H1 (cell line): Measurements from ENCODE around the gene CACNB2. TPM values are rescaled to one million over a fixed set of nuclear protein-coding genes. Genes with fewer than 3 reads are reported as not detected.

Source experiments
- CTCF ChIA-PET: fragments of 300-600 bp; sonication (Branson Sonifier 250); formaldehyde crosslinking; loops from one replicate; lab custom pipeline; 2021; ENCODE audit not compliant: partially characterized antibody; lab: Charles Lee
- POLR2A ChIA-PET: fragments of 300-600 bp; sonication (Branson Sonifier 250); formaldehyde crosslinking; loops from one replicate; lab custom pipeline; 2021; ENCODE audit warnings: inconsistent platforms; ENCODE audit not compliant: partially characterized antibody; lab: Charles Lee
- DNase-seq, 2 experiments: peaks; one replicate each; pipeline versions ENCODE4 v3.0.0 to v3.0.0-alpha.2; 2010 to 2022; ENCODE audit warnings: low spot score in 2 of 2, low read depth in 1 of 2, mixed read lengths in 1 of 2
- FAIRE-seq: peaks from 2 replicates; lab custom pipeline; 2011; peaks lifted over from hg19 to GRCh38; lab: Jason Lieb, UNC
- H2AFZ ChIP-seq: 2 replicates; pipeline ENCODE4 v1.8.1; 2012; ENCODE audit warnings: low read length, inconsistent platforms
- H2AK5ac ChIP-seq: 2 replicates; pipeline ENCODE4 v1.6.1; 2013; ENCODE audit warnings: low read depth, low read length
- H2BK120ac ChIP-seq: replicated peaks from 2 replicates; pipeline ENCODE3; 2013; ENCODE audit warnings: low read depth, low read length, inconsistent platforms
- H2BK12ac ChIP-seq: 2 replicates; pipeline ENCODE4 v1.6.1; 2013; ENCODE audit warnings: low read depth, low read length
- H2BK15ac ChIP-seq: 2 replicates; pipeline ENCODE4 v1.6.1; 2013; ENCODE audit warnings: low read length
- H2BK20ac ChIP-seq: 2 replicates; pipeline ENCODE4 v1.6.1; 2013; ENCODE audit warnings: low read length
- H2BK5ac ChIP-seq: 2 replicates; pipeline ENCODE4 v1.6.1; 2013; ENCODE audit warnings: low read depth, low read length
- H3K14ac ChIP-seq: 2 replicates; pipeline ENCODE4 v1.6.1; 2013; ENCODE audit warnings: inconsistent platforms; ENCODE audit not compliant: insufficient read length
- H3K18ac ChIP-seq: 2 replicates; pipeline ENCODE4 v1.6.1; 2013; ENCODE audit warnings: low read length; ENCODE audit errors: extremely low read depth
- H3K23ac ChIP-seq: 2 replicates; pipeline ENCODE4 v1.6.1; 2013; ENCODE audit warnings: inconsistent platforms; ENCODE audit not compliant: insufficient read length
- H3K23me2 ChIP-seq: 2 replicates; pipeline ENCODE4 v1.6.1; 2013; ENCODE audit warnings: low read depth, low read length
- H3K27ac ChIP-seq: 2 replicates; pipeline ENCODE4 v1.6.1; 2011; ENCODE audit warnings: low read depth, low read length, inconsistent platforms
- H3K27me3 ChIP-seq, 4 experiments: replicated peaks in 1 of 4; 1 replicate in 1 of 4; 2 replicates in 3 of 4; pipeline versions ENCODE4 v1.6.1 to v1.8.1; 2011 to 2013; ENCODE audit warnings: low read length in 3 of 4, mild to moderate bottlenecking in 3 of 4, inconsistent platforms in 2 of 4, mixed read lengths in 2 of 4, moderate library complexity in 1 of 4; ENCODE audit not compliant: control insufficient read depth in 3 of 4, insufficient read depth in 3 of 4; ENCODE audit errors: extremely low read depth in 1 of 4
- H3K36me3 ChIP-seq, 4 experiments: 2 replicates each; pipeline versions ENCODE4 v1.6.1 to v1.8.1; 2011 to 2013; ENCODE audit warnings: mild to moderate bottlenecking in 4 of 4, low read length in 3 of 4, moderate library complexity in 2 of 4, control low read depth in 1 of 4, inconsistent platforms in 1 of 4; ENCODE audit not compliant: insufficient read depth in 4 of 4, control insufficient read depth in 2 of 4
- H3K4ac ChIP-seq: replicated peaks from 2 replicates; pipeline ENCODE3; 2013; ENCODE audit warnings: low read length, low read depth, mixed read lengths, inconsistent platforms; ENCODE audit not compliant: insufficient read length
- H3K4me1 ChIP-seq, 4 experiments: replicated peaks in 1 of 4; 1 replicate in 1 of 4; 2 replicates in 3 of 4; pipeline versions ENCODE4 v1.6.1 to v1.8.1; 2011 to 2013; ENCODE audit warnings: low read length in 3 of 4, inconsistent platforms in 2 of 4, mixed read lengths in 1 of 4; ENCODE audit not compliant: insufficient read depth in 4 of 4, control insufficient read depth in 3 of 4
- H3K4me2 ChIP-seq, 2 experiments: 2 replicates each; pipeline versions ENCODE4 v1.6.1 to v1.8.1; 2011 to 2013; ENCODE audit warnings: low read depth in 2 of 2, low read length in 2 of 2, control low read depth in 1 of 2, inconsistent platforms in 1 of 2, mild to moderate bottlenecking in 1 of 2; ENCODE audit not compliant: insufficient read depth in 1 of 2
- H3K4me3 ChIP-seq, 4 experiments: fragments of 200-600, 300-600 bp in 1 of 4; sonication (generic), shearing (Covaris generic), sonication (Bioruptor Twin) in 1 of 4; 2 replicates each; pipeline versions ENCODE4 v1.5.1 to v1.8.1; 2011 to 2016; ENCODE audit warnings: low read length in 4 of 4, low read depth in 3 of 4, control low read depth in 2 of 4, inconsistent platforms in 2 of 4, mild to moderate bottlenecking in 2 of 4, mixed read lengths in 1 of 4, moderate library complexity in 1 of 4; ENCODE audit not compliant: insufficient read depth in 2 of 4; ENCODE audit errors: extremely low read depth in 1 of 4
- H3K56ac ChIP-seq: replicated peaks from 2 replicates; pipeline ENCODE3; 2013; ENCODE audit warnings: low read depth, mild to moderate bottlenecking, mixed read lengths, low read length, inconsistent platforms; ENCODE audit not compliant: insufficient read length
- H3K79me1 ChIP-seq: 2 replicates; pipeline ENCODE4 v1.6.1; 2013; ENCODE audit warnings: low read depth, low read length, control low read depth
- H3K79me2 ChIP-seq, 2 experiments: 2 replicates each; pipeline versions ENCODE4 v1.6.1 to v1.8.1; 2012 to 2013; ENCODE audit warnings: low read length in 2 of 2, mild to moderate bottlenecking in 2 of 2, inconsistent platforms in 1 of 2; ENCODE audit not compliant: insufficient read depth in 2 of 2, control insufficient read depth in 1 of 2
- H3K9ac ChIP-seq, 4 experiments: replicated peaks in 1 of 4; 1 replicate in 1 of 4; 2 replicates in 3 of 4; pipeline versions ENCODE4 v1.6.1 to v1.8.1; 2011 to 2013; ENCODE audit warnings: low read depth in 3 of 4, low read length in 3 of 4, control low read depth in 2 of 4, mild to moderate bottlenecking in 2 of 4, moderate library complexity in 2 of 4, inconsistent platforms in 1 of 4; ENCODE audit errors: extremely low read depth in 1 of 4
- H3K9me3 ChIP-seq, 2 experiments: 2 replicates each; pipeline versions ENCODE4 v1.6.1 to v1.8.1; 2012 to 2013; ENCODE audit warnings: mild to moderate bottlenecking in 2 of 2, moderate library complexity in 2 of 2, control low read depth in 1 of 2, inconsistent platforms in 1 of 2, low read depth in 1 of 2, low read length in 1 of 2, mixed read lengths in 1 of 2; ENCODE audit not compliant: insufficient read depth in 2 of 2
- H4K20me1 ChIP-seq, 2 experiments: replicated peaks in 1 of 2; 2 replicates each; pipeline versions ENCODE3 to v1.8.1; 2011 to 2013; ENCODE audit warnings: inconsistent platforms in 2 of 2, low read length in 2 of 2, mild to moderate bottlenecking in 1 of 2; ENCODE audit not compliant: insufficient read depth in 2 of 2, control insufficient read depth in 1 of 2
- H4K5ac ChIP-seq: 2 replicates; pipeline ENCODE4 v1.6.1; 2013; ENCODE audit warnings: low read length, low read depth, mixed read lengths, inconsistent platforms; ENCODE audit not compliant: insufficient read length
- H4K8ac ChIP-seq: 2 replicates; pipeline ENCODE4 v1.8.0; 2013; ENCODE audit warnings: mild to moderate bottlenecking, moderate library complexity, low read length, inconsistent platforms; ENCODE audit not compliant: insufficient read depth; ENCODE audit errors: extremely low read depth
- H4K91ac ChIP-seq: replicated peaks from 2 replicates; pipeline ENCODE3; 2013; ENCODE audit warnings: low read length, mixed read lengths, inconsistent platforms; ENCODE audit not compliant: insufficient read length
- CTBP2 ChIP-seq: IDR thresholded peaks from 2 replicates; pipeline ENCODE4 v1.7.0; 2011; ENCODE audit warnings: borderline replicate concordance, mild to moderate bottlenecking, moderate library complexity, mixed read lengths, low read length; ENCODE audit not compliant: insufficient read depth, insufficient read length
- GABPA ChIP-seq: IDR thresholded peaks from 2 replicates; pipeline ENCODE4 v1.6.1; 2011; ENCODE audit warnings: mild to moderate bottlenecking, low read length, moderate library complexity, borderline replicate concordance; ENCODE audit not compliant: insufficient read depth
- GTF2F1 ChIP-seq: IDR thresholded peaks from 2 replicates; pipeline ENCODE4 v1.6.1; 2012; ENCODE audit warnings: low read depth, low read length, improper control_type of control experiment, borderline replicate concordance
- JUND ChIP-seq: IDR thresholded peaks from 2 replicates; pipeline ENCODE4 v1.6.1; 2011; ENCODE audit warnings: mild to moderate bottlenecking, improper control_type of control experiment, low read length
- NRF1 ChIP-seq: IDR thresholded peaks from 2 replicates; pipeline ENCODE4 v1.6.1; 2011; ENCODE audit warnings: mild to moderate bottlenecking, low read depth, low read length, improper control_type of control experiment
- PHF8 ChIP-seq: fragments of 200-600 bp; sonication (generic); conservative IDR thresholded peaks from 2 replicates; pipeline ENCODE4 v1.7.1; 2012; ENCODE audit warnings: low read depth, mild to moderate bottlenecking, inconsistent platforms, low read length, moderate library complexity
- POLR2A ChIP-seq, 2 experiments: IDR thresholded peaks; 1 replicate in 1 of 2; 2 replicates in 1 of 2; pipeline ENCODE4 v1.6.1; 2011; ENCODE audit warnings: low read depth in 2 of 2, low read length in 2 of 2, mild to moderate bottlenecking in 2 of 2; ENCODE audit errors: control extremely low read depth in 1 of 2
- POU5F1 ChIP-seq: IDR thresholded peaks from 2 replicates; pipeline ENCODE4 v1.6.1; 2011; ENCODE audit warnings: low read depth, mild to moderate bottlenecking, low read length, moderate library complexity
- SIN3A ChIP-seq, 2 experiments: IDR thresholded peaks in 1 of 2; conservative IDR thresholded peaks in 1 of 2; 2 replicates each; pipeline ENCODE4 v1.6.1; 2011 to 2012; ENCODE audit warnings: low read length in 2 of 2, improper control_type of control experiment in 1 of 2, low read depth in 1 of 2, mild to moderate bottlenecking in 1 of 2
- SP1 ChIP-seq: IDR thresholded peaks from 2 replicates; pipeline ENCODE4 v1.6.1; 2011; ENCODE audit warnings: low read depth, low read length
- SP2 ChIP-seq: IDR thresholded peaks from 2 replicates; pipeline ENCODE4 v1.6.1; 2012; ENCODE audit warnings: mild to moderate bottlenecking, low read length, inconsistent platforms
- SUZ12 ChIP-seq: fragments of 200-600 bp; sonication (generic); IDR thresholded peaks from 2 replicates; pipeline ENCODE4 v1.6.1; 2012; ENCODE audit warnings: mild to moderate bottlenecking, inconsistent platforms, low read length, moderate library complexity, mixed read lengths
- WGBS, 2 experiments: shearing (Covaris generic) in 1 of 2; methylation state at CpG; one replicate each; pipeline versions ENCODE4 v1.1.6 to v1.1.7; 2013 to 2015; ENCODE audit warnings: low lambda C conversion rate in 2 of 2, mixed read lengths in 2 of 2, inconsistent platforms in 1 of 2, low coverage in 1 of 2, missing lambda C conversion rate in 1 of 2; ENCODE audit not compliant: insufficient replicate concordance in 2 of 2, insufficient coverage in 1 of 2, insufficient read length in 1 of 2; ENCODE audit errors: extremely low coverage in 1 of 2, missing lambda C conversion rate in 1 of 2; 5-methylcytosine and 5-hydroxymethylcytosine counted together
- polyA plus RNA-seq, 7 experiments: library from polyadenylated mRNA; depleted of rRNA in 3 of 7; stranded (reverse) in 5 of 7; unstranded in 2 of 7; fragments of >200 nt in 5 of 7; fragments of 200-250 nt in 2 of 7; gene quantifications; 1 replicate in 5 of 7; 2 replicates in 1 of 7; 4 replicates in 1 of 7; pipeline versions ENCODE4 v1.2.1 to v1.2.3, GENCODE V29; 2011 to 2013; ENCODE audit warnings: missing spikeins in 2 of 7, mixed read lengths in 2 of 7
- total RNA-seq: library from RNA; stranded (reverse); fragmentation: NEBNext Ultra II Directional; extraction: Animal tissue kit (Norgen Biotek cat#: 25700); gene quantifications from 2 replicates; pipeline ENCODE4 v1.2.1, GENCODE V29; 2021

CACNB2 gene
- total and polyA plus RNA-seq, 2 of the 8 experiments (the other 6 are each of a cell fraction or from before 2014, with no cell fraction given), result 2.4 to 3.2 TPM

DNA sequence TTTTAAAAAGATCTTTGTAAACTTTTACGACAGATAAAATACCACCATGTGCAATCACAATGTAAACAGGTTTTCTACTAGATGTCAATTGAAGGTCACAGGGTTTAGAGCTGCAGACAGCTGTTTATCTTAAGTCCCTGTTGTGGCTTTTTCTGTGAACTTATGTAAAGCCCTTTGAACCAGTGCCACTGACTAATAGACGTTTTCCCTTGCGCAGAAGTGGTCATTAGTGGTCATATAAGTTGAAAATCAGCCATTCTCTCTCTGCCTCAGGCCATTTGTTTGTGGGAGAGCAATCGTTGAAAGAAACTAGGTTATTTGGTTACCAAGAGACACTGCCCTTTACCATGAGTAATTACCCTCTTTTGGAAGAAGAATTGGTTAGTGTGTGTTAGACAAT lies 23.9 kb downstream of the CACNB2 start:
- Histone ChIP-seq H3K79me1 (peaks cover 4% of the 10 kb centered on the region; the same call in 1 of the 2 replicates), H4K8ac (no peak overlapping the region), H2AK5ac (no peak overlapping the region), H3K4ac (no peak overlapping the region), H3K36me3 (no peaks in the 10 kb centered on the region), H3K23me2 (no peaks in the 10 kb centered on the region), H3K4me1 (no peaks in the 10 kb centered on the region), H2BK20ac (no peak overlapping the region), H2BK12ac (no peak overlapping the region), H4K5ac (no peak overlapping the region), H4K91ac (no peak overlapping the region), H3K79me2 (no peaks in the 10 kb centered on the region), H2AFZ (no peak overlapping the region), H2BK15ac (no peak overlapping the region), H2BK5ac (no peak overlapping the region), H3K4me2 (no peak overlapping the region), H3K9ac (no peak overlapping the region), H3K23ac (no peak overlapping the region), H3K56ac (no peak overlapping the region), H2BK120ac (no peak overlapping the region), H3K14ac (no peak overlapping the region), H3K27me3 (no peaks in the 10 kb centered on the region), H3K27ac (no peak overlapping the region), H3K4me3 (no peak overlapping the region), H4K20me1 (no peaks in the 10 kb centered on the region), H3K9me3 (no peaks in the 10 kb centered on the region), H3K18ac (no peak overlapping the region)
- TF ChIP-seq CTBP2, result no peak
- TF ChIP-seq POU5F1, result no peak
- no peak for TF ChIP-seq JUND
- no peak for TF ChIP-seq SP2
- TF ChIP-seq SUZ12, result no peak
- no peak for TF ChIP-seq SP1
- TF ChIP-seq GTF2F1, result no peak
- TF ChIP-seq GABPA, result no peak
- no peak for TF ChIP-seq POLR2A (IDR thresholded peaks at IDR 0.05; ENCODE audit: control extremely low read depth in 1 of 2, low read depth in 2 of 2, low read length in 2 of 2)
- TF ChIP-seq NRF1, result no peak
- TF ChIP-seq SIN3A (conservative IDR thresholded peaks at IDR 0.05 in 1 of 2, IDR thresholded peaks at IDR 0.05 in 1 of 2; ENCODE audit: low read depth in 1 of 2, low read length in 2 of 2), result no peak
- no peak for TF ChIP-seq PHF8
- POLR2A ChIA-PET, result no interaction called here
- 92% methylated on average over 4 of the region's 4 CpGs; no CpG with 5 or more reads in 1 of the 2 experiments for WGBS, 2 experiments
- CTCF ChIA-PET, result no interaction called here
- no peak for FAIRE-seq
- DNase-seq, result no peak
